GM12878 (cell line): ENCODE results near the gene ZFHX2. TPM values are rescaled to one million over a fixed set of nuclear protein-coding genes. Genes with fewer than 3 reads are reported as not detected.

Experiments used
- ATAC-seq: fragments of 200-7000 bp; cut with Tn5 transposase; 3 replicates; pipeline ENCODE4 v1.9.1; 2020; ENCODE audit warnings: mild to moderate bottlenecking, moderate library complexity
- BruUV-seq: library from RNA; stranded (reverse); fragments of 400-500 nt; replicated peaks from 2 replicates; lab custom pipeline; 2021; lab: Mats Ljungman, UMichigan
- CTCF ChIA-PET: fragments of 300-600 bp; sonication (Branson Sonifier 250); formaldehyde crosslinking; extraction: SDS; loops from one replicate; lab custom pipeline; 2021; ENCODE audit warnings: inconsistent platforms; lab: Yijun Ruan, JAX
- POLR2A ChIA-PET: fragments of 350-600 bp; formaldehyde crosslinking; extraction: SDS; loops from one replicate; lab custom pipeline; 2021; ENCODE audit warnings: inconsistent platforms; lab: Charles Lee
- RAD21 ChIA-PET: fragments of 300-600 bp; sonication (Branson Sonifier 250); formaldehyde crosslinking; loops from one replicate; lab custom pipeline; 2023; ENCODE audit warnings: antibody characterized with exemption; ENCODE audit not compliant: unreplicated experiment; lab: Charles Lee
- SMC1A ChIA-PET: fragments of 300-600 bp; sonication (Branson Sonifier 250); formaldehyde crosslinking; loops from one replicate; lab custom pipeline; 2023; ENCODE audit not compliant: unreplicated experiment, uncharacterized antibody; lab: Charles Lee
- DNase-seq: peaks from one replicate; pipeline ENCODE4 v3.0.0-alpha.2; 2011; ENCODE audit warnings: low read depth, low spot score
- FAIRE-seq: peaks from 3 replicates; lab custom pipeline; 2011; peaks lifted over from hg19 to GRCh38; lab: Jason Lieb, UNC
- H2AFZ ChIP-seq: 2 replicates; pipeline ENCODE4 v1.6.0; 2011; ENCODE audit warnings: low read depth, low read length, control low read depth; ENCODE audit not compliant: control insufficient read depth
- H3K27ac ChIP-seq: 2 replicates; pipeline ENCODE4 v1.5.1; 2011; ENCODE audit warnings: control low read depth; ENCODE audit not compliant: control insufficient read depth, insufficient read depth
- H3K27me3 ChIP-seq, 2 experiments: replicated peaks in 1 of 2; 2 replicates each; pipeline versions ENCODE4 v1.6.0 to v1.6.1; 2011; ENCODE audit warnings: low read length in 1 of 2; ENCODE audit not compliant: control insufficient read depth in 2 of 2, insufficient read depth in 2 of 2
- H3K36me3 ChIP-seq, 2 experiments: 2 replicates each; pipeline ENCODE4 v1.5.1; 2011; ENCODE audit warnings: low read length in 1 of 2; ENCODE audit not compliant: control insufficient read depth in 2 of 2, insufficient read depth in 2 of 2
- H3K4me1 ChIP-seq: 2 replicates; pipeline ENCODE4 v1.6.1; 2011; ENCODE audit warnings: mild to moderate bottlenecking, low read length, moderate library complexity, mixed read lengths; ENCODE audit not compliant: control insufficient read depth, insufficient read depth
- H3K4me2 ChIP-seq: 2 replicates; pipeline ENCODE4 v1.6.0; 2011; ENCODE audit warnings: control low read depth; ENCODE audit not compliant: control insufficient read depth, insufficient read depth
- H3K4me3 ChIP-seq: fragments of 200-600 bp; sonication (generic); 2 replicates; pipeline ENCODE4 v1.5.1; 2016
- H3K79me2 ChIP-seq: 2 replicates; pipeline ENCODE4 v1.6.0; 2011; ENCODE audit warnings: low read length; ENCODE audit not compliant: control insufficient read depth, insufficient read depth
- H3K9ac ChIP-seq: 2 replicates; pipeline ENCODE4 v1.8.0; 2011; ENCODE audit warnings: low read length, control low read depth, mixed read lengths; ENCODE audit not compliant: control insufficient read depth, insufficient read depth
- H3K9me3 ChIP-seq: replicated peaks from 3 replicates; pipeline ENCODE4 v1.5.1; 2011; ENCODE audit warnings: mild to moderate bottlenecking, low read length; ENCODE audit not compliant: control insufficient read depth, insufficient read depth
- H4K20me1 ChIP-seq: 2 replicates; pipeline ENCODE4 v1.6.0; 2011; ENCODE audit not compliant: control insufficient read depth, insufficient read depth
- ATF7 ChIP-seq: fragments of 450-650 bp; IDR thresholded peaks from 2 replicates; pipeline ENCODE4 v1.6.1; 2016; ENCODE audit warnings: low read depth, mild to moderate bottlenecking
- CBFB ChIP-seq: IDR thresholded peaks from 2 replicates; pipeline ENCODE4 v1.6.1; 2016; ENCODE audit warnings: antibody characterized with exemption, low read depth
- HCFC1 ChIP-seq: fragments of 150-350 bp; IDR thresholded peaks from 2 replicates; pipeline ENCODE4 v1.6.1; 2014; ENCODE audit warnings: low read length
- MEF2B ChIP-seq: fragments of 450-650 bp; IDR thresholded peaks from 2 replicates; pipeline ENCODE4 v1.6.1; 2018; ENCODE audit warnings: mild to moderate bottlenecking, moderate library complexity; ENCODE audit not compliant: partially characterized antibody, poor library complexity, severe bottlenecking
- NFYA ChIP-seq: IDR thresholded peaks from 2 replicates; pipeline ENCODE4 v1.6.1; 2011; ENCODE audit warnings: low read depth, mild to moderate bottlenecking, low read length, improper control_type of control experiment, borderline replicate concordance
- RAD21 ChIP-seq: IDR thresholded peaks from 2 replicates; pipeline ENCODE4 v1.6.1; 2011; ENCODE audit warnings: mild to moderate bottlenecking, low read depth, low read length, moderate library complexity; ENCODE audit not compliant: insufficient read depth
- RB1 ChIP-seq: fragments of 450-650 bp; formaldehyde crosslinking; IDR thresholded peaks from 2 replicates; pipeline ENCODE4 v1.6.1; 2017; ENCODE audit warnings: mild to moderate bottlenecking, borderline replicate concordance
- RUNX3 ChIP-seq: IDR thresholded peaks from 2 replicates; pipeline ENCODE4 v1.6.1; 2012; ENCODE audit warnings: low read length, inconsistent platforms
- SMARCA5 ChIP-seq: fragments of 450-650 bp; IDR thresholded peaks from 2 replicates; pipeline ENCODE4 v1.6.1; 2017; ENCODE audit warnings: mild to moderate bottlenecking
- SMC3 ChIP-seq: IDR thresholded peaks from 2 replicates; pipeline ENCODE4 v1.6.1; 2011; ENCODE audit warnings: low read length, improper control_type of control experiment, borderline replicate concordance
- SREBF2 ChIP-seq: IDR thresholded peaks from 2 replicates; pipeline ENCODE4 v1.6.1; 2012; ENCODE audit warnings: mild to moderate bottlenecking, low read length
- SRF ChIP-seq, 2 experiments: IDR thresholded peaks; 2 replicates each; pipeline ENCODE4 v1.6.1; 2011; ENCODE audit warnings: low read depth in 2 of 2, low read length in 2 of 2, mild to moderate bottlenecking in 1 of 2, moderate library complexity in 1 of 2
- YY1 ChIP-seq: IDR thresholded peaks from 2 replicates; pipeline ENCODE4 v1.6.1; 2011; ENCODE audit warnings: low read depth, mild to moderate bottlenecking, low read length
- WGBS: methylation state at CpG from one replicate; pipeline ENCODE4 v1.1.6; 2016; ENCODE audit warnings: low lambda C conversion rate; ENCODE audit not compliant: insufficient replicate concordance, insufficient coverage; ENCODE audit errors: missing lambda C conversion rate; 5-methylcytosine and 5-hydroxymethylcytosine counted together
- in situ Hi-C: fragments of 300-500 bp; cut with MboI; formaldehyde crosslinking; loops from 9 replicates; pipeline ENCODE4 v1.14.3; 2018; ENCODE audit warnings: mixed read lengths
- intact Hi-C: fragments of 100-400 bp; cut with micrococcal nuclease; formaldehyde crosslinking; loops from one replicate; pipeline ENCODE4 v1.14.2; 2022; ENCODE audit not compliant: unreplicated experiment
- polyA plus RNA-seq, 11 experiments: library from polyadenylated mRNA; depleted of rRNA in 4 of 11; unstranded in 6 of 11; stranded (reverse) in 5 of 11; fragments of >200 nt; fragmentation: Nextera tagmentation in 4 of 11; fragmentation: Illumina TruSeq in 1 of 11; extraction: Ambion mirVana in 4 of 11; extraction: Trizol in 1 of 11; gene quantifications; 1 replicate in 1 of 11; 2 replicates in 10 of 11; pipeline versions ENCODE4 v1.2.1 to v1.2.3, GENCODE V29; 2011 to 2016; ENCODE audit warnings: inconsistent platforms in 2 of 11, missing spikeins in 2 of 11, low read depth in 1 of 11
- total RNA-seq, 4 experiments: library from RNA; depleted of rRNA in 3 of 4; stranded (reverse); fragments of >200 nt in 3 of 4; fragmentation: Illumina TruSeq in 1 of 4; extraction: Trizol in 1 of 4; gene quantifications; 2 replicates each; pipeline versions ENCODE4 v1.2.1 to v1.2.3, GENCODE V29; 2013 to 2021
- TF ChIP-seq, protein P1 (sequence below), 3 experiments: IDR thresholded peaks in 2 of 3; conservative IDR thresholded peaks in 1 of 3; 2 replicates each; pipeline ENCODE4 v1.5.1; 2011; ENCODE audit warnings: low read depth in 3 of 3, low read length in 3 of 3, mild to moderate bottlenecking in 3 of 3, control low read depth in 2 of 3, moderate library complexity in 2 of 3, inconsistent platforms in 1 of 3, mixed read lengths in 1 of 3; ENCODE audit not compliant: control insufficient read depth in 2 of 3, insufficient read depth in 1 of 3; ENCODE audit errors: extremely low read depth in 1 of 3

ZFHX2 gene
- total and polyA plus RNA-seq, 10 of the 15 experiments (the other 5 are each of a cell fraction or from before 2014, with no cell fraction given), result 0.27 to 2.2 (median 0.55) TPM

DNA sequence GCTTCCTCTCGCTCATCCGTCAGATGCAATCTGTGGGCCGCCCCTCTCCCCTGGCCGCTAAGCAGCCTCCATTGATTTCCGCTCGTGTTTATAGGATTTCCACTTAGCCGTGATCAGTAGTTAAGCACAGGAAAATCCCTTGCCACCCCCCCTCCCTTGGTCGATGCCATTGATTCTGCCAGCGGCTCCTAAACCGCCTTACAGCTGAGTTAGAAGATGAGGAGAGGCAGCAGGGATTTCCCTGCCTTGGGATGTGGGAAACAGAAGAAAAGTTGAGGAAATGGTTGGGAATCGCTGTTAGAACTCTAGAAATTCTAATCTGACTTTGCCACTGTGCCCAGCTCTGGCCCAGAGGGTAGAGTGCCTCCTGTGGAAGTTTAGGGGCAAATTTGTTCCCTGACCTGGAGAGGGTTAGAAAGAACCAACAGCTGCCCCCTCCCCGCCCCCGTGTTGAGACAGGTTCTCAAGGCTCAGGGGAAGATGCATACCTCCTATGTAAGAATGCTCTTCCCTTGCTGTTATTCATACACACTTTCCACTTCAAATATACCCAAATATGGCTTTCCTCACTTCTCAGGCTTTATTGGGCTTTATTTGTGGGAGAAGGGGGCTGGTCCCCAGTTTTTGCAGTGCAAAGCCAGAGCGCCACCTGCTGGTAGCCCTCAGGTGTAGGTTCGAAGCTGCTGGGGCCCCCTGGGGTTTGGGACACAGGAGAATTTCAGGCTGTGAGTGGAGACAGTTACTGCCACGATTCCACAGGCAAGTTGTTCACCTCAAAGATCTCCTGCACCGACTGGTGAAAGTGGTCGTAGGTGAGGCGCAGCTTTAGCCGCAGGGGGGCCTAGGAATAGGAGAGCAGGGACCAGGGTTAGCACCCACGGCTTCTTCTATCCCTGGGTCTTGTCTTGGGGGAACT is 7.7 kb upstream of the ZFHX2 start:
- Histone ChIP-seq H4K20me1 (no peaks in the 10 kb centered on the region), H3K9ac (no peak overlapping the region), H3K27me3 (no peaks in the 10 kb centered on the region), H3K9me3 (no peaks in the 10 kb centered on the region), H3K4me1 (peaks cover 3% of the 10 kb centered on the region), H3K36me3 (peaks cover 11 to 20% of the 10 kb centered on the region in 2 experiments; a peak in 3 of 4 replicates), H2AFZ (no peak overlapping the region), H3K79me2 (peaks cover 26% of the 10 kb centered on the region), H3K4me2 (peak overlapping the region; percentile 14; the same call in 1 of the 2 replicates), H3K27ac (no peak overlapping the region), H3K4me3 (no peak overlapping the region)
- intact Hi-C loops (loop anchor here (5.0 kb wide), 1 partner anchor 237 kb away; the partner anchor contains the start of gene PABPN1), in situ Hi-C loops (loop anchor here (5.0 kb wide), 2 partner anchors 82 to 237 kb away; partner anchors contain the start of gene PABPN1)
- FAIRE-seq, result no peak
- no peak for DNase-seq
- ChIA-PET CTCF (interaction anchor here (0.5 to 13.1 kb wide), 33 partner anchors 9 to 582 kb away, joined by 3 to 436 read pairs (median 4); partner anchors contain the start of genes AP1G2, EMC9, NGDN and PABPN1), RAD21 (interaction anchor here (0.5 to 3.3 kb wide), 9 partner anchors 10 to 439 kb away, joined by 3 to 39 read pairs (median 3); no protein-coding TSS in a partner anchor), SMC1A (interaction anchor here (1.0 to 9.7 kb wide), 7 partner anchors 9 to 294 kb away, joined by 3 to 124 read pairs (median 5); partner anchors contain the start of gene PABPN1), POLR2A (interaction anchor here (1.3 to 3.8 kb wide), 3 partner anchors 8 to 81 kb away, joined by 4 to 14 read pairs (median 4); partner anchors contain the start of gene AP1G2)
- 70% methylated on average over 21 of the region's 21 CpGs for WGBS
- ATAC-seq, result no peak
- BruUV-seq, result no TSS peak
- peak; percentile 52; the same call in 1 of the 2 replicates for TF ChIP-seq RB1
- TF ChIP-seq HCFC1, result no peak
- TF ChIP-seq SMC3, result peak; percentile 77
- peak; percentile 20; the same call in 1 of the 2 replicates for TF ChIP-seq RUNX3
- 0 out of 2 replicates have a peak, but pooled peaks have one; percentile 29 for TF ChIP-seq CBFB
- no peak for TF ChIP-seq ATF7
- peak; percentile 42; the same call in 1 of the 2 replicates for TF ChIP-seq SMARCA5
- TF ChIP-seq MEF2B, result peak; percentile 76
- peak; percentile 82 for TF ChIP-seq RAD21
- TF ChIP-seq NFYA, result no peak
- TF ChIP-seq YY1, result peak; percentile 55
- TF ChIP-seq SREBF2, result no peak
- 0 out of 4 replicates have a peak, but pooled peaks of 1 of the 2 experiments have one; percentile 64 for TF ChIP-seq SRF (IDR thresholded peaks at IDR 0.05; ENCODE audit: low read depth in 2 of 2, low read length in 2 of 2)
- TF ChIP-seq, protein P1, sequence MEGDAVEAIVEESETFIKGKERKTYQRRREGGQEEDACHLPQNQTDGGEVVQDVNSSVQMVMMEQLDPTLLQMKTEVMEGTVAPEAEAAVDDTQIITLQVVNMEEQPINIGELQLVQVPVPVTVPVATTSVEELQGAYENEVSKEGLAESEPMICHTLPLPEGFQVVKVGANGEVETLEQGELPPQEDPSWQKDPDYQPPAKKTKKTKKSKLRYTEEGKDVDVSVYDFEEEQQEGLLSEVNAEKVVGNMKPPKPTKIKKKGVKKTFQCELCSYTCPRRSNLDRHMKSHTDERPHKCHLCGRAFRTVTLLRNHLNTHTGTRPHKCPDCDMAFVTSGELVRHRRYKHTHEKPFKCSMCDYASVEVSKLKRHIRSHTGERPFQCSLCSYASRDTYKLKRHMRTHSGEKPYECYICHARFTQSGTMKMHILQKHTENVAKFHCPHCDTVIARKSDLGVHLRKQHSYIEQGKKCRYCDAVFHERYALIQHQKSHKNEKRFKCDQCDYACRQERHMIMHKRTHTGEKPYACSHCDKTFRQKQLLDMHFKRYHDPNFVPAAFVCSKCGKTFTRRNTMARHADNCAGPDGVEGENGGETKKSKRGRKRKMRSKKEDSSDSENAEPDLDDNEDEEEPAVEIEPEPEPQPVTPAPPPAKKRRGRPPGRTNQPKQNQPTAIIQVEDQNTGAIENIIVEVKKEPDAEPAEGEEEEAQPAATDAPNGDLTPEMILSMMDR (IDR thresholded peaks at IDR 0.05 in 2 of 3, conservative IDR thresholded peaks at IDR 0.05 in 1 of 3; ENCODE audit: control insufficient read depth in 2 of 3, extremely low read depth in 1 of 3, insufficient read depth in 1 of 3, low read depth in 3 of 3, low read length in 3 of 3), result peak; percentile 83 to 96 (median 90)
